ENCODE measurements around the gene FRMPD4.

DNA sequence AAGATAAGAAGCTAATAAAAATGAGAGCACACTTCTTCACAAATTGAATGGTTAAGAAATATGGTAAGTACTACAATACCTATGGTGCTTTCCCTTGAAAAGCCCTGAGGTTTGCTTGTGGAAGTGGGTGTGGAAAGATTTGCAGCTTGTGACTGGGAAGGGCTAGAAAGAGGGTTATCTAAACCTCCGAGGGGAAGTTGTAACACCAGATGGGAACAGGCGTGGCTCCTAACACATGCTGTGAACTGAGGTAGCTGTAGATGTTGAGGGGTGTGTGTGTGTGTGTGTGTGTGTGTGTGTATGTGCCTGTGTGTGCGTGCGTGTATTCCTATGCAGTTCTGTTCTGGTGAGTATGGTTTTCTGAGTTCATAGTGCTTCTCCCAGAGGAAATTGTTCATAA is 21.5 kb downstream of the FRMPD4 start:
- TF ChIP-seq, protein P1, sequence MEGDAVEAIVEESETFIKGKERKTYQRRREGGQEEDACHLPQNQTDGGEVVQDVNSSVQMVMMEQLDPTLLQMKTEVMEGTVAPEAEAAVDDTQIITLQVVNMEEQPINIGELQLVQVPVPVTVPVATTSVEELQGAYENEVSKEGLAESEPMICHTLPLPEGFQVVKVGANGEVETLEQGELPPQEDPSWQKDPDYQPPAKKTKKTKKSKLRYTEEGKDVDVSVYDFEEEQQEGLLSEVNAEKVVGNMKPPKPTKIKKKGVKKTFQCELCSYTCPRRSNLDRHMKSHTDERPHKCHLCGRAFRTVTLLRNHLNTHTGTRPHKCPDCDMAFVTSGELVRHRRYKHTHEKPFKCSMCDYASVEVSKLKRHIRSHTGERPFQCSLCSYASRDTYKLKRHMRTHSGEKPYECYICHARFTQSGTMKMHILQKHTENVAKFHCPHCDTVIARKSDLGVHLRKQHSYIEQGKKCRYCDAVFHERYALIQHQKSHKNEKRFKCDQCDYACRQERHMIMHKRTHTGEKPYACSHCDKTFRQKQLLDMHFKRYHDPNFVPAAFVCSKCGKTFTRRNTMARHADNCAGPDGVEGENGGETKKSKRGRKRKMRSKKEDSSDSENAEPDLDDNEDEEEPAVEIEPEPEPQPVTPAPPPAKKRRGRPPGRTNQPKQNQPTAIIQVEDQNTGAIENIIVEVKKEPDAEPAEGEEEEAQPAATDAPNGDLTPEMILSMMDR (IDR thresholded peaks at IDR 0.05 in 8 of 11, conservative IDR thresholded peaks at IDR 0.05 in 3 of 11), result no peak
- no peak for TF ChIP-seq POLR2AphosphoS5 (IDR thresholded peaks at IDR 0.05)
- TF ChIP-seq POLR2A (IDR thresholded peaks at IDR 0.05), result no peak
